A673 (cell line): ENCODE data around the gene TBC1D22A. TPM values are rescaled to one million over a fixed set of nuclear protein-coding genes. Genes with fewer than 3 reads are reported as not detected.

Experiments
- BruUV-seq: library from RNA; stranded (reverse); fragments of 400-500 nt; replicated peaks from 2 replicates; lab custom pipeline; 2021; lab: Mats Ljungman, UMichigan
- CTCF ChIA-PET: fragments of 300-600 bp; sonication (Branson Sonifier 250); formaldehyde crosslinking; loops from one replicate; lab custom pipeline; 2022; ENCODE audit warnings: antibody characterized with exemption; lab: Charles Lee
- POLR2A ChIA-PET: fragments of 300-600 bp; sonication (Branson Sonifier 250); formaldehyde crosslinking; loops from one replicate; lab custom pipeline; 2022; ENCODE audit warnings: antibody characterized with exemption; ENCODE audit not compliant: low non-redundant PET; lab: Charles Lee
- DNase-seq: peaks from one replicate; pipeline ENCODE4 v3.0.0-alpha.2; 2015; ENCODE audit warnings: low spot score
- H3K27ac ChIP-seq: fragments of 200-600 bp; sonication (generic); 2 replicates; pipeline ENCODE4 v1.5.1; 2016; ENCODE audit warnings: mixed run types, low read depth, mild to moderate bottlenecking, mixed read lengths, antibody characterized with exemption, low read length; ENCODE audit not compliant: poor library complexity, severe bottlenecking
- H3K27me3 ChIP-seq: fragments of 200-600 bp; sonication (generic); replicated peaks from 2 replicates; pipeline ENCODE4 v1.6.1; 2017; ENCODE audit warnings: mixed run types, low read depth, mild to moderate bottlenecking, mixed read lengths, antibody characterized with exemption, low read length; ENCODE audit not compliant: insufficient read depth, poor library complexity
- H3K36me3 ChIP-seq: fragments of 200-600 bp; sonication (generic); 2 replicates; pipeline ENCODE4 v1.6.1; 2016; ENCODE audit warnings: mixed run types, mild to moderate bottlenecking, mixed read lengths, antibody characterized with exemption, low read length; ENCODE audit not compliant: insufficient read depth, poor library complexity, severe bottlenecking
- H3K4me1 ChIP-seq: fragments of 200-600 bp; sonication (generic); 2 replicates; pipeline ENCODE4 v1.6.1; 2017; ENCODE audit warnings: mixed run types, mild to moderate bottlenecking, mixed read lengths, antibody characterized with exemption, low read length; ENCODE audit not compliant: insufficient read depth, poor library complexity, severe bottlenecking
- H3K4me3 ChIP-seq: fragments of 200-600 bp; sonication (generic); 2 replicates; pipeline ENCODE4 v1.5.1; 2016; ENCODE audit warnings: low read depth, mixed run types, mild to moderate bottlenecking, mixed read lengths, low read length; ENCODE audit not compliant: poor library complexity, severe bottlenecking
- H3K9me3 ChIP-seq: fragments of 200-600 bp; sonication (generic); 2 replicates; pipeline ENCODE4 v1.6.1; 2016; ENCODE audit warnings: mixed run types, low read depth, mild to moderate bottlenecking, mixed read lengths, antibody characterized with exemption, low read length; ENCODE audit not compliant: poor library complexity, severe bottlenecking
- CTCF ChIP-seq: fragments of 300-800, 200-600 bp; sonication (generic); conservative IDR thresholded peaks from 2 replicates; pipeline ENCODE4 v1.5.1; 2017; ENCODE audit warnings: low read depth, mild to moderate bottlenecking, antibody characterized with exemption, low read length, moderate library complexity, mixed read lengths
- EZH2 ChIP-seq: fragments of 200-600 bp; sonication (generic); IDR thresholded peaks from 2 replicates; pipeline ENCODE4 v1.6.1; 2017; ENCODE audit warnings: borderline replicate concordance, low read depth, mild to moderate bottlenecking, mixed read lengths, antibody characterized with exemption, low read length; ENCODE audit not compliant: poor library complexity, severe bottlenecking
- intact Hi-C: fragments of 100-400 bp; cut with micrococcal nuclease; formaldehyde crosslinking; loops from one replicate; pipeline ENCODE4 v1.10.0; 2022; ENCODE audit not compliant: unreplicated experiment
- total RNA-seq: library from RNA; stranded (reverse); gene quantifications from 2 replicates; pipeline ENCODE4 v1.2.3, GENCODE V29; 2021

Gene TBC1D22A
- total RNA-seq, 1 experiment from 2014 or later = 22.5 TPM

- H3K36me3 ChIP-seq = no peaks in the 10 kb centered on the region
- BruUV-seq = TSS peak; percentile 66
- intact Hi-C loops = no loop called here
- no peak for TF ChIP-seq EZH2
- no peak for TF ChIP-seq CTCF
- H3K4me3 ChIP-seq = peak overlapping the region; percentile 27
- no peaks in the 10 kb centered on the region for H3K27me3 ChIP-seq
- ChIA-PET CTCF (no interaction called here), POLR2A (no interaction called here)
- DNase-seq = peak; percentile 90
- no peaks in the 10 kb centered on the region for H3K9me3 ChIP-seq
- peak overlapping the region; percentile 83 for H3K27ac ChIP-seq
- H3K4me1 ChIP-seq = peaks cover 10% of the 10 kb centered on the region
Measured at GRCh38 chr22:46941968-46942798, 179.7 kb downstream of the TBC1D22A start.

DNA sequence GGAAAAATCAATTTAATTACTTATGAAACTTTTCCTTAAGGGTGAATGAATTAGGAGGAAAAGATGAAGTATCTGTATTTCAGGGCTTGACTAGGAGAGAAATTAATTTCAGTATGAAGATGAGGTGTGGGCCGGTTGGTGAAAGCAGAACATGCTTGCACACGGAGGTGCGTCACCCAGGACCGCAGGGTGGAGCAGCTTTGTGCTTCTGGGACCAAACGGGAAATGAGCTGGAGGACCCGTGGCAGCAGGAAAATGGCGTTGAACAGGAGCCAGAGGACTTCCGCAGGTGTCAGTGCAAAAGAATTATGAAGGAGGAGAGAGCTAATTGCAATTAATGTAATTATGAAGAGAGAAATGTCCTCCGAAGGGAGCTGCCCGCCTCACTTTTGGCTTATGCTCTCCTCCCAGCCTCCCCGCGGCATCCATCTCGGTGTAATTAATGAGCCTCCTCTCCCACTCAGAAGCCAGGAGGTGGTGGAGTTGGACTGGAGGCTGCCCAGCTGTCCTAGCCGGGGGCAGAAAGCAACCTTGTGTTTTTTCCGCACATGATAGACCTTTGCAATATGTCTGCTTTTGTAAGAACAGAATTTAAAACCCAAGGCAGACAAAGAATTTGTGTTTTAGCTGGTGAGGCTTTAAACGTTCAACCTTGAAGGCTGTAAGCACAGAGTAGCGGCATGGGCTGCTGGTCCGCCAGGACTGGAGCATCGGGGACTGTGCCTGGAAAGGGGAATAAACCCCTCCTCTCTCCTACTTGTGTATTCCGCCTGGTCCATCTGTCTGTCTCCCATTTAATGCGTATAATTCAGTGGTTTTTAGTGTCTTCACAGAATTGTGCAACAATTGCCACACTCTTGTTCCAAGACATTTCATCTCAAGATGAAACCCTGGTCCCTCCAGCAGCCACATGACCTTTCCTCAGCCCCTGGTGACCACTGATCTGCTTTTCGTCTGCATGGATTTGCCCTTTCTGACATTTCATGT, 180.6 kb downstream of the TBC1D22A start:
- H3K4me1 ChIP-seq = peaks cover 10% of the 10 kb centered on the region
- TF ChIP-seq CTCF (no peak), EZH2 (no peak)
- DNase-seq = peak; percentile 76
- H3K9me3 ChIP-seq = no peaks in the 10 kb centered on the region
- POLR2A ChIA-PET = interaction anchor here (0.7 kb wide), 1 partner anchor 72 kb away, joined by 3 read pairs; no protein-coding TSS in a partner anchor
- CTCF ChIA-PET = no interaction called here
- intact Hi-C loops = no loop called here
- peak overlapping the region; percentile 27 for H3K4me3 ChIP-seq
- H3K36me3 ChIP-seq = no peaks in the 10 kb centered on the region
- no peaks in the 10 kb centered on the region for H3K27me3 ChIP-seq
- BruUV-seq = TSS peak; percentile 63
- peak overlapping the region; percentile 83 for H3K27ac ChIP-seq

GRCh38 chr22:46945481-46945880, 183.0 kb downstream of the TBC1D22A start:
- H3K4me3 ChIP-seq = no peak overlapping the region
- no peak overlapping the region for H3K27ac ChIP-seq
- no peaks in the 10 kb centered on the region for H3K9me3 ChIP-seq
- H3K36me3 ChIP-seq = no peaks in the 10 kb centered on the region
- POLR2A ChIA-PET = no interaction called here
- BruUV-seq = no TSS peak
- TF ChIP-seq CTCF = no peak
- no peak for TF ChIP-seq EZH2
- no peaks in the 10 kb centered on the region for H3K27me3 ChIP-seq
- peaks cover 10% of the 10 kb centered on the region for H3K4me1 ChIP-seq
- DNase-seq = no peak
- CTCF ChIA-PET = no interaction called here
- intact Hi-C loops = no loop called here
